PC-9 (cell line): ENCODE measurements around the gene MIOS.

ENCODE experiments used
- EZH2 ChIP-seq: fragments of 200-600 bp; sonication (generic); IDR thresholded peaks from 2 replicates; pipeline ENCODE4 v1.8.0; 2017; ENCODE audit warnings: antibody characterized with exemption, low read depth
- TF ChIP-seq, protein P1 (sequence below): fragments of 200-600 bp; sonication (generic); conservative IDR thresholded peaks from 2 replicates; pipeline ENCODE4 v1.6.1; 2017; ENCODE audit warnings: mixed run types, antibody characterized with exemption, mild to moderate bottlenecking, moderate library complexity

DNA sequence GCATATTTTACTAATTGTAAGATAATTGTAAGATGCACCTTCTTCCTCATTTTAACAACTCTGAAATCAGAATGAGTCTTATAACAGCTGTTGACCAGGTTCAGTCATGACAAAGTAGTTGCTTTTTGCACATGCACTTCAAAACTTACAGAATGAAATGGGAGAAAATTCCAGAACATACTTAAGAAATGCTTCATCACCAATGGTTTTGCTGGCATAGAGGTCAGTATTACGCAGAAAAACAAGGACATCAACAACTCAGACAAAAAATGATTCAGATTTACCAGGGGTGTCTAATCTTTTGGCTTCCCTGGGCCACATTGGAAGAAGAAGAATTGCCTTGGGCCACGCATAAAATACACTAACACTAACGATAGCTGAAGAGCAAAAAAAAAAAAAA is 44.3 kb upstream of the MIOS start:
- TF ChIP-seq, protein P1, sequence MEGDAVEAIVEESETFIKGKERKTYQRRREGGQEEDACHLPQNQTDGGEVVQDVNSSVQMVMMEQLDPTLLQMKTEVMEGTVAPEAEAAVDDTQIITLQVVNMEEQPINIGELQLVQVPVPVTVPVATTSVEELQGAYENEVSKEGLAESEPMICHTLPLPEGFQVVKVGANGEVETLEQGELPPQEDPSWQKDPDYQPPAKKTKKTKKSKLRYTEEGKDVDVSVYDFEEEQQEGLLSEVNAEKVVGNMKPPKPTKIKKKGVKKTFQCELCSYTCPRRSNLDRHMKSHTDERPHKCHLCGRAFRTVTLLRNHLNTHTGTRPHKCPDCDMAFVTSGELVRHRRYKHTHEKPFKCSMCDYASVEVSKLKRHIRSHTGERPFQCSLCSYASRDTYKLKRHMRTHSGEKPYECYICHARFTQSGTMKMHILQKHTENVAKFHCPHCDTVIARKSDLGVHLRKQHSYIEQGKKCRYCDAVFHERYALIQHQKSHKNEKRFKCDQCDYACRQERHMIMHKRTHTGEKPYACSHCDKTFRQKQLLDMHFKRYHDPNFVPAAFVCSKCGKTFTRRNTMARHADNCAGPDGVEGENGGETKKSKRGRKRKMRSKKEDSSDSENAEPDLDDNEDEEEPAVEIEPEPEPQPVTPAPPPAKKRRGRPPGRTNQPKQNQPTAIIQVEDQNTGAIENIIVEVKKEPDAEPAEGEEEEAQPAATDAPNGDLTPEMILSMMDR = no peak
- TF ChIP-seq EZH2 = no peak
